PC-9 (cell line): ENCODE results near the gene DAND5. TPM values are rescaled to one million over a fixed set of nuclear protein-coding genes. Genes with fewer than 3 reads are reported as not detected.

ENCODE experiments used
- BruUV-seq: library from RNA; stranded (reverse); fragments of 400-500 nt; replicated peaks from 2 replicates; lab custom pipeline; 2021; lab: Mats Ljungman, UMichigan
- CTCF ChIA-PET: fragments of 300-600 bp; sonication (Branson Sonifier 250); formaldehyde crosslinking; loops from one replicate; lab custom pipeline; 2022; ENCODE audit warnings: antibody characterized with exemption; lab: Charles Lee
- POLR2A ChIA-PET: fragments of 300-600 bp; sonication (Branson Sonifier 250); formaldehyde crosslinking; loops from one replicate; lab custom pipeline; 2022; ENCODE audit warnings: antibody characterized with exemption; ENCODE audit not compliant: unreplicated experiment; lab: Charles Lee
- DNase-seq, 2 experiments: peaks; one replicate each; pipeline versions ENCODE4 v3.0.0 to v3.0.0-alpha.2; 2015 to 2022; ENCODE audit warnings: mixed read lengths in 1 of 2
- H2AFZ ChIP-seq: fragments of 200-600 bp; sonication (generic); 2 replicates; pipeline ENCODE4 v1.8.1; 2017; ENCODE audit warnings: antibody characterized with exemption
- H3F3A ChIP-seq: fragments of 200-600 bp; sonication (generic); 2 replicates; pipeline ENCODE4 v1.8.1; 2017; ENCODE audit warnings: antibody characterized with exemption, mild to moderate bottlenecking, low read depth; ENCODE audit not compliant: insufficient read depth
- H3K27ac ChIP-seq: fragments of 200-600 bp; sonication (generic); 2 replicates; pipeline ENCODE4 v1.6.1; 2016; ENCODE audit warnings: mixed run types
- H3K27me3 ChIP-seq: fragments of 200-600 bp; sonication (generic); 2 replicates; pipeline ENCODE4 v1.6.1; 2016; ENCODE audit warnings: low read depth, mixed run types; ENCODE audit not compliant: insufficient read depth
- H3K36me3 ChIP-seq: fragments of 200-600 bp; sonication (generic); 2 replicates; pipeline ENCODE4 v1.6.1; 2016; ENCODE audit warnings: low read depth, mixed run types
- H3K4me1 ChIP-seq: fragments of 200-600 bp; sonication (generic); replicated peaks from 2 replicates; pipeline ENCODE4 v1.6.1; 2016; ENCODE audit warnings: mixed run types; ENCODE audit not compliant: insufficient read depth
- H3K4me2 ChIP-seq: fragments of 200-600 bp; sonication (generic); 2 replicates; pipeline ENCODE4 v1.6.1; 2017; ENCODE audit warnings: mixed run types
- H3K4me3 ChIP-seq: fragments of 200-600 bp; sonication (generic); 2 replicates; pipeline ENCODE4 v1.6.1; 2016; ENCODE audit warnings: mixed run types
- H3K79me2 ChIP-seq: fragments of 200-600 bp; sonication (generic); 2 replicates; pipeline ENCODE4 v1.6.1; 2017; ENCODE audit warnings: low read depth, mixed run types
- H3K9me2 ChIP-seq: fragments of 200-600 bp; sonication (generic); 2 replicates; pipeline ENCODE4 v1.8.1; 2017; ENCODE audit warnings: mild to moderate bottlenecking; ENCODE audit not compliant: insufficient read depth
- H3K9me3 ChIP-seq: fragments of 200-600 bp; sonication (generic); 2 replicates; pipeline ENCODE4 v1.8.1; 2016; ENCODE audit warnings: low read depth; ENCODE audit not compliant: insufficient read depth
- H4K20me1 ChIP-seq: fragments of 200-600 bp; sonication (generic); 2 replicates; pipeline ENCODE4 v1.8.1; 2017; ENCODE audit not compliant: insufficient read depth
- CTCF ChIP-seq: fragments of 200-600 bp; sonication (generic); conservative IDR thresholded peaks from 2 replicates; pipeline ENCODE4 v1.6.1; 2017; ENCODE audit warnings: mixed run types, antibody characterized with exemption, mild to moderate bottlenecking, moderate library complexity
- EZH2 ChIP-seq: fragments of 200-600 bp; sonication (generic); IDR thresholded peaks from 2 replicates; pipeline ENCODE4 v1.8.0; 2017; ENCODE audit warnings: antibody characterized with exemption, low read depth
- intact Hi-C: fragments of 100-400 bp; cut with micrococcal nuclease; formaldehyde crosslinking; loops from one replicate; pipeline ENCODE4 v1.10.0; 2022; ENCODE audit not compliant: unreplicated experiment
- total RNA-seq: library from RNA; stranded (reverse); gene quantifications from 2 replicates; pipeline ENCODE4 v1.2.3, GENCODE V29; 2021

The DAND5 gene
- total RNA-seq, 1 experiment from 2014 or later = 0.20 TPM

GRCh38 chr19:12982648-12983047 is 13.3 kb downstream of the DAND5 start:
- intact Hi-C loops = loop anchor here (1.0 kb wide), 1 partner anchor 79 kb away; no protein-coding TSS in a partner anchor
- Histone ChIP-seq H3K9me3 (no peaks in the 10 kb centered on the region), H3K4me1 (peaks cover 15% of the 10 kb centered on the region), H3K36me3 (no peaks in the 10 kb centered on the region), H4K20me1 (no peaks in the 10 kb centered on the region), H3K9me2 (no peaks in the 10 kb centered on the region), H3K4me3 (no peak overlapping the region), H2AFZ (no peak overlapping the region), H3F3A (peaks cover 22% of the 10 kb centered on the region; the same call in 1 of the 2 replicates), H3K79me2 (no peaks in the 10 kb centered on the region), H3K4me2 (no peak overlapping the region), H3K27me3 (peaks cover 19% of the 10 kb centered on the region), H3K27ac (no peak overlapping the region)
- BruUV-seq = no TSS peak
- TF ChIP-seq EZH2 (no peak), CTCF (no peak)
- no peak for DNase-seq
- CTCF ChIA-PET = interaction anchor here (0.7 kb wide), 1 partner anchor 74 kb away, joined by 5 read pairs; no protein-coding TSS in a partner anchor
- POLR2A ChIA-PET = no interaction called here

GRCh38 chr19:12983091-12983490 is 13.7 kb downstream of the DAND5 start:
- Histone ChIP-seq H3K4me3 (no peak overlapping the region; the same call in 1 of the 2 replicates), H3K27ac (no peak overlapping the region), H4K20me1 (no peaks in the 10 kb centered on the region), H3K4me2 (peak overlapping the region; percentile 40), H3F3A (peaks cover 22% of the 10 kb centered on the region; the same call in 1 of the 2 replicates), H3K27me3 (peaks cover 19% of the 10 kb centered on the region), H3K4me1 (peaks cover 15% of the 10 kb centered on the region), H3K79me2 (no peaks in the 10 kb centered on the region), H3K9me2 (no peaks in the 10 kb centered on the region), H3K36me3 (no peaks in the 10 kb centered on the region), H3K9me3 (no peaks in the 10 kb centered on the region), H2AFZ (no peak overlapping the region)
- no peak for TF ChIP-seq EZH2
- no peak for TF ChIP-seq CTCF
- ChIA-PET CTCF (interaction anchor here (0.7 to 1.0 kb wide), 3 partner anchors 72 to 78 kb away, joined by 3 to 5 read pairs (median 5); no protein-coding TSS in a partner anchor), POLR2A (no interaction called here)
- no peak for DNase-seq
- BruUV-seq = no TSS peak
- intact Hi-C loops = loop anchor here (1.0 kb wide), 1 partner anchor 78 kb away; no protein-coding TSS in a partner anchor

- Histone ChIP-seq H3K9me2 (no peaks in the 10 kb centered on the region), H3K4me3 (no peak overlapping the region; the same call in 1 of the 2 replicates), H3K27ac (no peak overlapping the region), H3K79me2 (no peaks in the 10 kb centered on the region), H3K4me1 (peaks cover 15% of the 10 kb centered on the region), H3F3A (peaks cover 22% of the 10 kb centered on the region; the same call in 1 of the 2 replicates), H4K20me1 (no peaks in the 10 kb centered on the region), H3K27me3 (peaks cover 19% of the 10 kb centered on the region), H3K4me2 (peak overlapping the region; percentile 40), H2AFZ (no peak overlapping the region), H3K36me3 (no peaks in the 10 kb centered on the region), H3K9me3 (no peaks in the 10 kb centered on the region)
- TF ChIP-seq CTCF (peak; percentile 97), EZH2 (no peak)
- intact Hi-C loops = loop anchor here (1.0 to 2.0 kb wide), 2 partner anchors 78 to 111 kb away; no protein-coding TSS in a partner anchor
- ChIA-PET POLR2A (no interaction called here), CTCF (interaction anchor here (0.7 to 1.0 kb wide), 3 partner anchors 72 to 77 kb away, joined by 3 to 5 read pairs (median 5); no protein-coding TSS in a partner anchor)
- no TSS peak for BruUV-seq
- DNase-seq = peak in 1 of 2 experiments; percentile 78
These were observed 14.3 kb downstream of the DAND5 start for GRCh38 chr19:12983542-12984142.
